Measurements from ENCODE around the gene KIF1B.

Gene KIF1B

GRCh38 chr1:10271869-10272268 is 61.5 kb downstream of the KIF1B start:
- FAIRE-seq (no peak), DNase-seq (ENCODE audit: insufficient read length, low spot score) (no peak)

- FAIRE-seq (no peak), DNase-seq (ENCODE audit: insufficient read length, low spot score) (no peak)
These were observed 61.9 kb downstream of the KIF1B start for GRCh38 chr1:10272274-10272673.

GRCh38 chr1:10278880-10279279 is 68.5 kb downstream of the KIF1B start:
- DNase-seq (ENCODE audit: insufficient read length, low spot score) (no peak), FAIRE-seq (no peak)

- FAIRE-seq (no peak), DNase-seq (ENCODE audit: insufficient read length, low spot score) (no peak)
These were observed 70.3 kb downstream of the KIF1B start for GRCh38 chr1:10280439-10281350.

GRCh38 chr1:10283318-10283984 is 73.1 kb downstream of the KIF1B start:
- DNase-seq (ENCODE audit: insufficient read length, low spot score) (no peak), FAIRE-seq (no peak)

GRCh38 chr1:10286244-10286643 is 75.9 kb downstream of the KIF1B start:
- DNase-seq (ENCODE audit: insufficient read length, low spot score) (no peak), FAIRE-seq (no peak)

GRCh38 chr1:10287023-10287645 is 76.8 kb downstream of the KIF1B start:
- FAIRE-seq (no peak), DNase-seq (ENCODE audit: insufficient read length, low spot score) (no peak)

- DNase-seq (ENCODE audit: insufficient read length, low spot score), result no peak
- no peak for FAIRE-seq
These were observed 77.8 kb downstream of the KIF1B start for GRCh38 chr1:10288029-10288615.

GRCh38 chr1:10291705-10292104 is 81.3 kb downstream of the KIF1B start:
- FAIRE-seq (no peak), DNase-seq (ENCODE audit: insufficient read length, low spot score) (no peak)

GRCh38 chr1:10292188-10292587 is 81.8 kb downstream of the KIF1B start:
- DNase-seq (ENCODE audit: insufficient read length, low spot score), result no peak
- no peak for FAIRE-seq

GRCh38 chr1:10295481-10296085 is 85.2 kb downstream of the KIF1B start:
- FAIRE-seq (no peak), DNase-seq (ENCODE audit: insufficient read length, low spot score) (no peak)

- DNase-seq (ENCODE audit: insufficient read length, low spot score) (no peak), FAIRE-seq (no peak)
These were observed 88.8 kb downstream of the KIF1B start for GRCh38 chr1:10299151-10299550.

- FAIRE-seq (no peak), DNase-seq (ENCODE audit: insufficient read length, low spot score) (no peak)
These were observed 92.0 kb downstream of the KIF1B start for GRCh38 chr1:10302416-10302815.

GRCh38 chr1:10304295-10304694 is 93.9 kb downstream of the KIF1B start:
- FAIRE-seq (no peak), DNase-seq (ENCODE audit: insufficient read length, low spot score) (no peak)

GRCh38 chr1:10306435-10306834 is 96.1 kb downstream of the KIF1B start:
- FAIRE-seq (no peak), DNase-seq (ENCODE audit: insufficient read length, low spot score) (no peak)

GRCh38 chr1:10308001-10308400 is 97.6 kb downstream of the KIF1B start:
- no peak for DNase-seq (ENCODE audit: insufficient read length, low spot score)
- no peak for FAIRE-seq

GRCh38 chr1:10309243-10310011 is 99.1 kb downstream of the KIF1B start:
- no peak for DNase-seq (ENCODE audit: insufficient read length, low spot score)
- no peak for FAIRE-seq

GRCh38 chr1:10316752-10317151 is 106.4 kb downstream of the KIF1B start:
- FAIRE-seq, result no peak
- DNase-seq (ENCODE audit: insufficient read length, low spot score), result no peak

- no peak for FAIRE-seq
- DNase-seq (ENCODE audit: insufficient read length, low spot score), result no peak
These were observed 109.4 kb downstream of the KIF1B start for GRCh38 chr1:10319750-10320149.

- DNase-seq (ENCODE audit: insufficient read length, low spot score), result no peak
- no peak for FAIRE-seq
These were observed 110.0 kb downstream of the KIF1B start for GRCh38 chr1:10320336-10320735.
